A204.1 (cell line): Measurements from ENCODE around the gene PLEKHG4.

Experiments used
- FAIRE-seq: peaks from 2 replicates; lab custom pipeline; 2012; peaks lifted over from hg19 to GRCh38; lab: Jason Lieb, UNC

PLEKHG4 gene

DNA sequence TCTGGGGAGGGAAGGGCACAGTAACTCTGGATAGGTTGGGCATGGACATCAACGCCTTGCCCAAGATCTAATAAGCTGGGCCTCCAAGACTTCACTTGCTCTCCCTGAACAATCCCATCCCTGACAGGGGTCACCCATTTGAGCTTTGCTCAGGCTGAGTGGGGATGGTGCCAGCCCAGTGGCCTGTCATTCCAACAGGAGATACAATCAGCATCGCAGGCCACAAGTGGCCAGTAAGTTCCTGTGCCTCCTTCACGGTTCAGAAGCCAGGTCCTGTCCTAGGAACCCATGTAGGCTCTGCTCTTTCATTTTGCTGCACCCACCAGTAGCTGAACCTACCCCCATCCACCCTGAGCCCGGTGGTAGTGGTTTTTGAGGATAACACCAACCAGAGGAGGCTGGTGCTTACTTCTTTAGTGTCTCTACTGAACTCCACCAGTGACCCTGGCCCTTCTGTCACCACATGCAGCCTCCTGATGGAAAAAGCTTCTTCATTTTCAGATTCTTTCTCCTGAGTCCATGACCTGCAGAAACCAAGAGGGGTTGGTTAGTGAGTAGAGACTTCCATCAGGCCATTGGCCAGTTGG, 14.9 kb downstream of the PLEKHG4 start:
- no peak for FAIRE-seq

DNA sequence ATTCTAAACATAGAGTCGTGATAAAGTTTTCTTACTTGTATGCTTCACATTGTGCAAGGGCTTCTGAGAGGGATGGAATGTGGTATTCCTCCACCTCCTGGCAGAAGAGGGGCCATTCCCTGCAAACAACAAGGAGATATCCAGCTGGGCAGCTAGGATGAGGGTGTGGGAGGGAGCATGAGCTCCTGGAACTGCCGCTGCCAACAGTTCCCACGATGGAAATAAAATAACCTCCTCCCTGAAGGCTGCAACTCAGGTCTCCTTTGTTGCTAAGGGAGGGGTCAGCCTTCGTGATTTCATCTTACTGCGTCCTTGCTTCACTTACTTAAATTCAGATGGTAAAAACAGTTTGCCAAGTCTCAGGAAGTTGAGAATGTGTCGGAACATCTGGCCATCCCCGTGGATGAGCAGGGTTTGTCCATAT, 15.6 kb downstream of the PLEKHG4 start:
- FAIRE-seq, result no peak

DNA sequence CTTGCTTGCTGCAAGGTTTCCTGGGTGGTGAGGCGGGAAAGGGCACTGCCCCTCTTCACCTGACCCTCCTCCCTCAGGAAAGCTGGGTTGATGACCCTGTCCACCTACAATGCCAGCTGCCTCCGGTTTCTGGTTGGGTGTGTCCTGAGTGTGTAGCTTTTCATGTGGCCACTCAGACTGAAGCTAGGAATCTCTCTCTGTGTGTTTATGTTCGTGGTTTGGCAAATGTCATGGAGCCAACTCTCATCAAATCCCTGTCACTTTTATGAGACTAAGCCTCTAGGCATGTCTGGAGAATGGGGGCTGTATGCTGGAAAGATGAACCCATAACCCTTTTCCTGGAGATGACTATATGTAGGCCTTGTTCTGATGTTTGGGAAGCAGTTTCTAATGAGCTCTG, 17.1 kb downstream of the PLEKHG4 start:
- FAIRE-seq, result no peak

DNA sequence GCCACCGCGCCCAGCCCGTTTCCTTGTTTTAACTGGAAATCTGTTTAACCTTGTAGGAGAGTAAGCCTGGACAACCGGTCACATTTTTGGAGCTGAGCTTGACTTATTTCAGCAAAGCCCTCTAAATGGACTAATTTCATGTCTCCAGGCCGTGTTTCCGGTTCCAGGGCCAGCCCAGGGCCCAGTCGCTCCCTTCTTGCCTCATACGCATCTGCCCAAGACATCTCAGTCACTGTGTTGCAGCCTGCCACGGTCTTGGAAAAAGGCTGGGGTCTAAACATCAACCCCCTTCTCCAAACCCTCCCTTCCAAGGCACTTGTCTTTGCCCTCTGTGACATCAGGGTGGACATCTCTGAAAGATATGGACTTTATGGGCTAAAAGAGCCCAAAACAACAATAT, 18.9 kb downstream of the PLEKHG4 start:
- FAIRE-seq, result no peak

DNA sequence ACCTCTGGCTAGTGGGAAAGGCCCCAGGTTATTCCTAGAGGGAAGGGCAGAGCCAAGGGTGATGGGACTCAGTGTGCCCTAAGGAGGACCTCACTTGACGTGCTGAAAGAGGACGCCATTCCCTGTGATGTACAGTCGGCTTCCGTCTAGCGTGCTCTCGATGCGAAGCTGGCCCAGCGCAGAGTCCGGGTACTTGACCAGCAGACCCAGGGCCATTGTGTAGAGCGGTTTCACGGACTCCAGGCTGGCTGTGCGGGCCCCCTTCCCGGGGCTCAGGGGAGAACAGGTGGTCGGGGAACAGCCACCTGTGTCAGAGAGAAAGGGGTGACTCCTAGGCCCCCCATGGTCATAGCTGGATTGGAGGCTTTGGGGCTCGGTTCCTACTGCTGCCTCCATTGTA, 19.9 kb downstream of the PLEKHG4 start:
- FAIRE-seq, result no peak

DNA sequence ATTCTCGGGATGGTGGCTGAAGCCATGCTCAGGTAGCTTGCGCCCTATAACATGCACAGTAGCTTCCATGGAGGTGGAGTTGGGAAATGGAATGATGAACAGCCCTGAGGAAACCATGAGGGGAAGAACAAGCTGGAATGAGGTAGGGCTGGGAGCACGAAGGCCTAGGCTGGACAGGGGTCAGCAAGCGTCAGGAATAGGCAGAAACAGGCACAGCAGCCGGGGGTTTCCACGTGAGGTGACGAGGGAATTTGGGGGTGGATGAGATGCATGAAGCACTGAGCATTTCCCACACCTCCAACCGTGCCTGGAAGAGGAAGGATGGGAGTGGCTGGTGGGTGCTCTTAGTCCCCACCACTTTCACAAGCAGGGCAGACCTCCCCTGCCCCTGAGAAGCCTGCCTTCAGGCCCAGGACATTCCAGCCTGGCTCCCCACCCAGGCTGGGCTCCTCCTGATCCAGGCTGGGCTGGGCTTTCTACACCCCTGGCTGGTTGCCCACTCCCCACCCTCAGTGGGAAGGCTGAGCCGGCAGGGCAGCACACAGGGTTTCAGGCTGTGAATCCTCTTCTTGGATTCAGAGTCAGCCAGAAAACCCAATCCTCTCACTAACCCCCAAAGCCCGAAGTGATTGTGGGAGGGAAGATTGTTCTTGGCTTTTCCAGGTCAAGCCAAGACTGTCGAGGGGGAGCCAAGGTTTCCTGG, 21.9 kb downstream of the PLEKHG4 start:
- FAIRE-seq, result no peak

DNA sequence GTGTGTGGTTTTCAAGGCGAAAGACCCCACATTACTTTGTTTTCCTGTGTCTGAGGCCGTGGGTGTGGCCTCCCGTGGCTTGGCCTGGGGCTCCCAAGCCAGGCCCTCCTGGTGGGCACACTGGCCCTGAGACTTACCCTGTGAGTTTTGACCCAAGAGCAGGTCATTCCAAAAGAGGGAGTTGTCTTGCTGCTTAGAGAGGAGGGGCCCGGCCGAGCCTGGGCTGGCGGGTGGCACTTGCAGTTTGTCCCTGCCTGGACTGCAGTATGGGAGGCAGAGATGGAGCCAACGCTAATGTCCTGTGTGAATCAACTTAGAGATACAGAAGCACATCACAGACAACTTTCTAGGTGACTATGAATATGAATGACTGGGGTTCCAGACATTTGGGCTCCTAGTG, 22.7 kb downstream of the PLEKHG4 start:
- FAIRE-seq, result no peak

DNA sequence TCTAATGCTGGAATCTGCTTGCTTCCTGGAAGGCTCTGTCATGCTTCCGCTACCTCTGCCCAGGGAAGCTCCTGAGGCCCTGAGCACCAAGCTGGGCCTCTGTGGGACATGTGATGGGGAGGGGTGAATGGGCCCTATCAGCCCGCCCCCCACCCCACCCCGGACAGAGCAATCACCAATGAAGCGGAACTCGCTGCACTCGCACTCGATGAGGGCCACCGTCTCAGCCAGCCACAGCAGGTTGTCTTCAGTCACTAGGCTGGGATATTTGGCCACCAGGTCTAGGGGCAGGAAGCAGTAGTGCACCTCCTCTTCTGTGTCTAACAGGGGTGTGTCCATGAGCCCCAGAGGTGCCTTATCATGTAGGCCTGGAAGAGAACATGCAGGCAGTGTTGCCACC, 23.6 kb downstream of the PLEKHG4 start:
- FAIRE-seq, result no peak

DNA sequence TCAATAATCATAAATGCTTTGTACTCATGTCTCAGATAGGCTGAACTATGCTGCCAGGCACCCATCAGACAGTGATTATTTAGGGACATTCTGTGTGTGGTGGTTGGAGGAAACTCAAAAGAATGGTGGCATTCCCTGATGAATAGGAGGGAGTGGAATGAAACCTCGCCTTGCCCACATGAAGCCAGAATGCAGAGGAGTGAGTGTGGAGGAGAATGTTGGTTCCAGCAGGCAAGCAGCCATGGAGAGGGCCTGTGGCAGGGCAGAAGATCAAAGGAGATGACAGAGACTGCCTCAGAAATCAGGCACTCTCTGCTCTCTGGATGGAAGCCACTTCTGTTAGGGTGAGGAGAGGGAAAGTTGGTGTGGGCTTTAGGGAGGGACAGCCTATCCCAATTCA, 24.7 kb downstream of the PLEKHG4 start:
- FAIRE-seq, result no peak

DNA sequence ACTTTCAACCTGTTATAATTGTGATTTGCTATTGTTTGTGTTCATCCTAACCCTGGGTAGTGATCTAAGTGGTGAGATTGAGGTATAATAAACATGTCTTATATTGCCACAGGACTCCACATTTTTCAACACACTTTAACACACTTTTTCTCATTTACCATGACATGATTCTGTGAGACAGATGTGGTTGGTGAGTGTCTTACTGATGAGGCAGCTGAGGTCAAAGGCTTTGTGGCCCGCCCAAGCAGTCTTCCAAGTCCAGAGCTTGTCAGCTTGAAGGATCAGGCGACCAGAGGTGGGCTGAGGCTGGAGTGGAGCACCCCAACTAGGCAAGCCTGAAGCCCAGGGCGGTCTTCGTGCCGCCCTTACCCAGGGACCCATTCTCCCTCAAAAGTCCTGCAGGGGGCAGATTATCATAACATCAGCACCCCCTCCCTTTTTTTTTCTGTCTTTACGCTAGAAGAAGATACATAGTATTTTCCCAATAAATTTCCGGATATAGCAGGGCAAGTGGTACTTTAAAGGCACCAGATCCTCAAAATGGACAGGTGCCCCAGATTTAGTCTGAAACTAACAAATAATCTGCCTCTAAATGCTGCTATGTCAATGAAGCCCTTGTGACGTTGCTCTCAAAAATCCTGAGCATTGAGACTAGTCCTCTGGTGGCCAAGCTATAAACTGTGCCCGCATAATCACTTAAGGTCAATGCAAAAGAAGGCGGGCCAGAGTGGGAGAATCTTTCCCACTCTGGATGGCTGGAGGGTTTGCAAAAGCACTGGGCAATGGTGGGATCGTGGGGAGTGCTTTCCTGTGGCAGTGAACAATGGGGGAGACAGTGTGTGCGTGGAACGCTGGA, 26.1 kb downstream of the PLEKHG4 start:
- FAIRE-seq, result no peak

DNA sequence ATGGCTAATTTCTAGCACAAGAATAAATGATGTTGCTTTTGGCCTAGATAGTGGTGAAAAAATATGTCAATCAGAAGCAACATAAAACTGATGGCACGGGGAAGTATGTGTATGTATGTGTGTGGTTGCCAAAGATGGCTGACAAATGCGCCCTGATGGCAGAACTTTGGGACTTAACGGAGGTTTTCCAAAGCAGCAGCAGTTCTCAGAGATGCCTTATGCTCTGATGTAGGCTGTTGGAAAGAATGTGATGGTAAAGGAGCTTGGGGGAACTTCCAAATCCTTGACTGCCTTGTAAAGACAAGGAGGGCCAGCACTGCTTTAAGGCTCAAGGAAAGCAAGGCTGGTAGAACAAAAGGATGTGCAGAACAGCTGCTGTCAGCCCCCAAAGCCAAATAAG, 31.2 kb downstream of the PLEKHG4 start:
- no peak for FAIRE-seq

DNA sequence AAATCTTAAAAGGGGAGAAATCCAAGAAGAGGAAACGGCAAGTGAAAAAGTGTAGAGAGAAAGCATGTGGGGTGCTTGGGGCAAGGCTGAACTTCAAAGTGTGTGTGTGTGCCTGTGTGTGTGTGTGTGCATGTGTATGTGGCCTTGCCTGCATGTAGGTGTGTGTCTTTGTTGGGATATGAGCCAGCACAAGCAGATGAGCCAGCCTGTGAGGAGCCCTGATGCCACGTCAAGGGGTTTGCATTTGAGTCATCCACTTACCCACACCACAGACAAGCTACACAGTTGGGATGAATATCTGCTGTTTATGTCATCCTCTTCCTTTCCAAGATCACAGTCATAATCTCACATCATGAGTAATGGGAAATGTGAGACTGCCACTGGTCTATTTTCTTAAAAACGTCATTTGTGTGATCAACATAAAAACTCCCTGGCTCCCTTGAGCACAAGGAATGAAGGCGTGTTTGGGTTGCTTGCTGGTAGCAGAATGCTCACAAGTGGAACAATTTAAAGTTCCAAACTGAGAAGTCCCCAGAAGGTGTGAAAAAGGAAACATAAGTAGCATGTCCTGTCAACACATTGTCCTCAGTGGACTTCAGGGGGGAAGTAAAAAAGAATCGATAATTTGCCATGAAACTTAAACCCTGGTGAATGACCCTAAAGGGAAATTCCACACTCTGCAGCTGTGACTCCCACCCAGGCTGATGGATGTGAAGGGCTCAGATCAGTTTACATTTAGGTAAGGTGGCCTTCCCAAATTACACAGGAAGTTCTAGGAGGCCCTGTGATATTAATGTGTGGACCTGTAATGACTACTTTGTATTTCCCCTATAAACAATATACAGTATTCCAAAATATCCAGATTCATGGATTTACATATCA, 32.5 kb downstream of the PLEKHG4 start:
- no peak for FAIRE-seq

DNA sequence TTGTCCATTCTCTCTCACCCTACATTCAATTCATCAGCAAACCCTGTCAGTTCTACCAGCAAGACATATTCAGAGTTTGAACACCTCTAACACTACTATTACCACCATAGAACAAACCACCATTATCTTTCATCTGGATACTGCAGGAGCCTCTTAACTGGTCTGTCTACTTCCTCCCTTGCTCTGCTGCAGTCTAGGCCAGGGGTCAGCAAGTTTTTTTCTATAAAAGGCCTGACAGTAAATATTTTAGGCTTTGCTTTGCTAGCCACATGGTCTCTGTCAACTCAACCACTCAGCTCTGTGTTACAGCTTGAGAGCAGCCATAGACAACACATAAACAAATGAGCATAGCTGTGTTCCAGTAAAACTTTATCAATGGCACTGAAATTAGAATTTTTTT, 33.4 kb downstream of the PLEKHG4 start:
- FAIRE-seq, result no peak

DNA sequence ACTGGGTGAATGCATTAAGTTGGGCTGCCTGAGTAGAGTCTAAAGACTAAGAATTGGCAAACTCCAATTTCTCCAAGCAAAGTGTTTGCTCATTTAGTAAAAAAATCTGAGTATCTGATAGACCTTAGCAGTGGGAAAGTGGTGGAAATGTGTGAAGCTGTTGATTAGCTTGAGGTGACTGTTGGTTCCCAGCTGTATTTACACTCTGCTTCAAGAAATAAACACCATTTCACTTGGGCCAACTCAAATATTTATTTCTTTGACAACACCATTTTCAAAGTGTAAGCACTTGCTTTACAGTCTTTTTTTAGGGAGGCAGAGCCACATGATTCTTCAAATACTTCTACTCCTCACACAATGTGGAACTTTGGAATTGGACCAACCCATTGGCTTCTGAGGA, 38.5 kb downstream of the PLEKHG4 start:
- FAIRE-seq, result no peak

DNA sequence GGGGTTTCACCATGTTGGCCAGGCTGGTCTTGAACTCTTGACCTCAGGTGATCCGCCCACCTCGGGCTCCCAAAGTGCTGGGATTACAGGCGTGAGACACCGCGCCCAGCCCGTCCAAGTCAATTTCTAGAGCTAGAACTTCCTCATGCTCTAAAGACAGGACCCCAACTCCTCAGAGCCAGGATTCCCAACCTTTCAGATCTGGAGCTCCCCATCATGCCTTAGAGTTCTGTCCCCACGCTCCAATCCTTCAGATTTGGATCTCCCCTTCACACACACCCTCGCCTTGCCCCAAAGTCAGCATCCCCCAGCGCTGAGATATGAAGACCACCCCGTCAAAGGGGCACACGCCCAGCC, 46.8 kb downstream of the PLEKHG4 start:
- FAIRE-seq, result no peak

DNA sequence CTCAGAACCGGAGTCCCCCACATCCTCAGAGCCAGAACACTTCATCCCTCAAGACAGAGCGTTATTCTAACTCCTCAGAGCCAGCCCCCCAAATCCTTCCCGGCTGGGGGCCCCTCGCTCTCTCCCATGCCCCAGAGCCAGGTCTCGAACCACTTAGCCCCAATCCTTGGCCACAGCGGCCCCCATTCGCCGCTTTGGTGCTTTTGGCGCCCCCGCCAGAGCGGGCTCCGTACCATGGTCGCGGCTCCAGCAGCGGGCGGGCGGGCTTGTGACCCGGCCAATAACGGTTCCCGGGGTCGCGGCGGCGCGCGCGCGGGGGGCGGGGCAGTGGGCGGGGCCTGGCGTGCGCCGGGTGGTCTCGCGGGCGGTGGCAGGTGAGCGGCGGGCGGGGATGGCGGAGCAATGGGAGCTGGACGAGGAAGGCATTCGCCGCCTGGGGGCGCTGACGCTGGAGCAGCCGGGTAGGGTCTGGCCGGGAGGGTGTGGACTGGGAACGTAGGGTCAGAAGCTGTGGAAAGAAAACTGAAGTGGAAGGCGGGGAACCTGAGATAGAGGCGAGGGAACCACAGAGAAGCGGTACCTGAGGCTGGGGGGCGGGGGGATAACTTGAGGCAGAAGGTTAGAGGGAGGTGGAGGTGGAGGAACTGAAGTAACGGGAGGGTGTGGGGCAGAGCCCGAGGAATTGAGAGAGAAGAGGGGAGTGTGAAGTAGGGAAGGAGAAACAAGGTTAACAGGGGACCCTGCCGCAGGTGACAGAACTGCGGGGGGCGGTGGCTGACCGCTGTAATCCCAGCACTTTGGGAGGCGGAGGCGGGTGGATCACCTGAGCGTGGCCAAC, 47.4 kb downstream of the PLEKHG4 start, which contains the start of the genes KCTD19 and LRRC36:
Gene KCTD19 (minus strand): TSS at position 270 of the 838 bp plus-strand sequence. CDS start 34 bp downstream, at position 236.
Gene LRRC36 (plus strand): TSS at position 344 of the 838 bp plus-strand sequence. CDS start 48 bp downstream, at position 392.
- no peak for FAIRE-seq

DNA sequence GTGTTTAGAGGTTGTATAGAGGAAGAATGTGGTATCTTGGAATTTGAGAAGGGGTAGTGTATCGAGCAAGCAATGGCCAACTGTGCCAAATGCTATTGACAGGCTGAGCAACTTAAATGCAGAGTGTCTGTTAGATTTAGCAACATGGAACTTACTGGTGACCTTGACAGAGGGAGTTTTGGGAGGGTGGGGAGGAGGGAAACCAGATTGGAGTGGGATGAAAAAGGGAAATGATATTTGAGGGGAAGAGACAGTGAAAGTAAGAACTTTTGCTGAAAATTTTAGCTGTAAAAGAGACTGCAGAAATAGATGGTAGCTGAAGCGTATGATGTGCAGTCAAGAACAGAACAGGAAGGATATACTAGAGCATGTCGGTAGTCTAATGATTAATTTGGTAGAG, 48.4 kb downstream of the PLEKHG4 start:
- no peak for FAIRE-seq

DNA sequence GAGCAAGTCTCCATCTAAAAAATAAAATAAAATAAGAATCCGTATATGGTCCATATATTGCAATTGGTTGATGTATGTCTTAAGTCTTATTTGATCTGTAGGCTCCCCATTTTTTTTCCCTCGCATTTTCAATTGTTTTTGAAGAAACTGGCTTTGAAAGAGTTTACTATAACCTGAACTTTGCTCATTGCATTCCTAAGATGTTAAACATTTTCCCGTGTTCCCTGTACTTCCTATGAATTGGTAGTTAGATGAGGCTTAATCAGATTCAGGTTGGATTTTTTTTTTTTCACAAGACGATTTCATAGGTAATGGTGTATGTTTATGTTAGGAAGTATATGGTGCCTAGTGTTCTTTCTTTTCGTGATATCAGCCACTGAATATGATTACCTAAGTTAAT, 50.6 kb downstream of the PLEKHG4 start:
- FAIRE-seq, result no peak

DNA sequence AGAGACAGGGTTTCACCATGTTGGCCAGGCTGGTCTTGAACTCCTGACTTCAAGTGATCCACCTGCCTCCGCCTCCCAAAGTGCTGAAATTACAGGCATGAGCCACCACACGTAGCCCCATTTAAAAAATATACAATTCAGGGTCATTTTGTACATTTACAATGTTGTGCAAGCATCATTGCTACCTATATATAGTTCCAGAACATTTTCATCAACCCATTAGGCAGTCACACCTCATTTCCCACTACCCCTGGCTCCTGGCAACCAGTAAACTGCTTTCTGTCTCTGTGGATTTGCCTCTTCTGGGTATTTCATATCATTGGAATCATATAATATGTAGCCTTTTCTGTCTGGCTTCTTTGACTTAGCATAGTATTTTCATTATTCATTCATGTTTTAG, 54.0 kb downstream of the PLEKHG4 start:
- FAIRE-seq, result no peak

DNA sequence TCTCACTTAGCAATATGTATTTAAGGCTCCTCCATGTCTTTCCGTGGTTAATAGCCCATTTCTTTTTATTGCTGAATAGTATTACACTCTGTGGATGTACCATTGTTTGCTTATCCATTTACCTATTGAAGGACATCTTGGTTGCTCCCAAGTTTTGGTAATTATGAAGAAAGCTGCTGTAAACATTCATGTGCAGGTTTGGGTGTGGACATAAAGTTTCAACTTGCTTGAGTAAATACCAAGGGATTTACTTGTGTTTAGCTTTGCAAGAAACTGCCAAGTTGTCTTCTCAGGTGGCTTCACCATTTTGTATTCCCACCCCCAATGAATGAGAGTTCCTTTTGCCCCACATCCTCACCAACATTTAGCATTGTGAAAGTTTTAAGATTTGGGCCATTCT, 56.8 kb downstream of the PLEKHG4 start:
- FAIRE-seq, result no peak

DNA sequence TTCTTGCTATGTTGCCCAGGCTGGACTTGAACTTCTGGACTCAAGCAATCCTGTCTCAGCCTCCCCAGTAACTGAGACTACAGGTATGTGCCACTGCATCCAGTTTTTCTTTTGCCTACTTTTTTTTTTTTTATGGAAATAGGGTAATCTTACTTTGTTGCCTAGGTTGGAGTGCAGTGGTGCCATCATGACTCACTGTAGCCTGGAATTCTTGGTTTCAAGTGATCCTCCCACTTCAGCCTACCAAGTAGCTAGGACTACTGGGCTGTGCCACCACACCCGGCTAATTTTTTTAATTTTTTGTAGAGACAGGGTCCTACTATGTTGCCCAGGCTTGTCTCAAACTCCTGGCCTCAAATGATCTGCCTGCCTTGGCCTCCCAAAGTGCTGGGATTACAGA, 57.3 kb downstream of the PLEKHG4 start:
- FAIRE-seq, result no peak
